ENCODE results near the gene JPT1. TPM values are rescaled to one million over a fixed set of nuclear protein-coding genes. Genes with fewer than 3 reads are reported as not detected.

Gene JPT1
- total RNA-seq, 1 experiment from 2014 or later, result 340 TPM

DNA sequence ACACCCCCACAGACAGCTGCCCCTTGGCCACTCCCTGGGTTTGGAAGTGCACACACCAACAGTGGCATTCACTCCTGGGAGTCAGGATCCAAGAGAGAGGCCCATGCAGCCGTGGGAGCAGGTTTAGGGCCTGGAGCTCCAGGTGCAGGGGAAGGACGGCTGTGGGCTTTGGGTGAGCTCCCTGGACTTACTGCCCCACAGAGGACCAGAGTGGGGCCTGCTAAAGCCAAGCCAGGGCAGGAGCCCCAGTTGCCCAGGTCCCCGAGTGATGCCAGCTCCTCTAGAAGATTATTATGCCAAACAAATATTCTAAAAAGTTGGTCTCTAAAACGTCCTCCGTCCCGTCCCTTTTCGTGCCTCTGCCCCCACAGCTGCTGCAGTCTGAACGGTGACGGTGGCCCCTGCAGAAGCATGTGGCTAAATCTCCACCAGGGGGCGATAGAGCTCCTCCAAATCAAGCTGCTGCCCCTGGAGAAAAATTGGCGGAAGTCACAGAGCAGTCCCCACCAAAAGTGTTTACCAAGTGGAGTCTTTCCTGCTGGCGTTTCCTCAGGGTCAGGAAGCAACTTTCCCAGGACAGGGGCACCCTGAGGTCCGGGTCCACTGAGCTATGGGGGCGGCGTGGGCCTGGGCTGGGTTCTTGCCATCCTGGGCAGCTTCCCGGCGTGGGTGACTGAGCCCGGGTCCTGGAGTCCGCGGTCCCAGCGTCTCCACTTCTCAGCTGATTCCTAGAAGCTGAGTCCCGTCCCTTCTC lies 40.3 kb downstream of the JPT1 start:
- H3K27ac ChIP-seq, result peak overlapping the region; percentile 30
- no peaks in the 10 kb centered on the region for H3K9me3 ChIP-seq (replicated peaks)
- peaks cover 23% of the 10 kb centered on the region for H3K4me1 ChIP-seq (replicated peaks)
- peak; percentile 94 to 96 for DNase-seq (ENCODE audit: low read depth in 1 of 2, low spot score in 2 of 2)
- H3K36me3 ChIP-seq, result peaks cover 39% of the 10 kb centered on the region
- no peaks in the 10 kb centered on the region for H3K27me3 ChIP-seq (replicated peaks)
- peak overlapping the region; percentile 37 for H3K4me3 ChIP-seq

DNA sequence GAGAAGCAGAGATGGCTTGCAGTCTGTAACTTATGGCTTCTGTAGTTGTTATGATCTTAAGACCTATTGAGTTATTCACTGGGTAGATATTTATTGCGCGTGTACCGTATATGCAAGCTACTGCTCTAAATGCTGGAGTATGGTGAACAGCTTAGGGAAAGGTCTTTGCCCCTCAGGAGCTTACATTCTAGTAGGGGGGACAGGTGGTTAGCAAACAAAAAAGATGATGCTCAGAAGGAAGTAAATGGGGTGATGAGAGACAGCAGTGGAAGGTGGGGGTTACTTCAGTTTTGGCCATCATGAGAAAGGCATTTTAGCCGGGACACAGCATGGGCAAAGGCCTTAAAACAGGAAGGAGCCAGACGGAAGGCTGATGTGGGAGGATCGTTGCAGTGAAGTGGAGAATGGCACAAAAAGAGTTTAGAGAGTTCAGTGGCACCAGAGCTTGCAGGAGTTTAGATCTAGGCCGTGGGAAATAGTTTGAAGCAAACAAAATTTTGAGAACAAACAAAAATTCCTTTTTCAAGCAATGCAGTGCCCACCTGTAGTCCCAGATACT lies 42.5 kb downstream of the JPT1 start:
- Histone ChIP-seq H3K4me3 (no peak overlapping the region), H3K4me1 (replicated peaks) (peaks cover 28% of the 10 kb centered on the region)
- DNase-seq (ENCODE audit: low read depth in 1 of 2, low spot score in 2 of 2), result no peak

DNA sequence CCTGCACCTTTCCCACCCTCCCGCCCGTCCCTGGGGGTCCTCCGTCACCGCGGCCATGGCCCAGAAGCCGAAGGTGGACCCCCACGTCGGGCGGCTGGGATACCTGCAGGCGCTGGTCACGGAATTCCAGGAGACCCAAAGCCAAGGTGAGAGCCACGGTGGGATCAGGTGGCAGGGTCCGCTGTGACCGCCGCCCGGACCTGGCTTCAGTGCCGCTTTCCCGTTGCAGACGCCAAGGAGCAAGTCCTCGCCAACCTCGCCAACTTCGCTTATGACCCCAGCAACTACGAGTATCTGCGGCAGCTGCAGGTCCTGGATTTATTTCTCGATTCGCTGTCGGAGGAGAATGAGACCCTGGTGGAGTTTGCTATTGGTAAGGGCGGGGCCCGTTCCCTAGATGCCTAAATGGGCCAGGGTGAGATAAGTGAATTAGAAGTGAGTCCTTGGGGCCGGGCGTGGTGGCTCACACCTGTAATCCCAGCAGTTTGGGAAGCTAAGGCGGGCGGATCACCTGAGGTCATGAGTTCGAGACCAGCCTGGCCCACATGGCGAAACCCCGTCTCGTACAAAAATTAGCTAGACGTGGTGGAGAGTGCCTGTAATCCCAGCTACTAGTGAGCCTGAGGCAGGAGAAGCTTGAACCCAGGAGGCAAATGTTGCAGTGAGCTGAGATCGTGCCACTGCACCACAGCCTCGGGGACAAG lies 43.9 kb downstream of the JPT1 start:
- H3K9me3 ChIP-seq (replicated peaks), result no peaks in the 10 kb centered on the region
- H3K4me1 ChIP-seq (replicated peaks), result peaks cover 41% of the 10 kb centered on the region
- peaks cover 15% of the 10 kb centered on the region for H3K36me3 ChIP-seq
- no peak for DNase-seq (ENCODE audit: low read depth in 1 of 2, low spot score in 2 of 2)
- no peak overlapping the region for H3K27ac ChIP-seq
- peak overlapping the region; percentile 50 for H3K4me3 ChIP-seq
- no peaks in the 10 kb centered on the region for H3K27me3 ChIP-seq (replicated peaks)

More for the DNA sequence above, 42.5 kb downstream of the JPT1 start:
- Histone ChIP-seq H3K27ac (no peak overlapping the region), H3K9me3 (replicated peaks) (no peaks in the 10 kb centered on the region), H3K36me3 (peaks cover 28% of the 10 kb centered on the region), H3K27me3 (replicated peaks) (no peaks in the 10 kb centered on the region)

DNA sequence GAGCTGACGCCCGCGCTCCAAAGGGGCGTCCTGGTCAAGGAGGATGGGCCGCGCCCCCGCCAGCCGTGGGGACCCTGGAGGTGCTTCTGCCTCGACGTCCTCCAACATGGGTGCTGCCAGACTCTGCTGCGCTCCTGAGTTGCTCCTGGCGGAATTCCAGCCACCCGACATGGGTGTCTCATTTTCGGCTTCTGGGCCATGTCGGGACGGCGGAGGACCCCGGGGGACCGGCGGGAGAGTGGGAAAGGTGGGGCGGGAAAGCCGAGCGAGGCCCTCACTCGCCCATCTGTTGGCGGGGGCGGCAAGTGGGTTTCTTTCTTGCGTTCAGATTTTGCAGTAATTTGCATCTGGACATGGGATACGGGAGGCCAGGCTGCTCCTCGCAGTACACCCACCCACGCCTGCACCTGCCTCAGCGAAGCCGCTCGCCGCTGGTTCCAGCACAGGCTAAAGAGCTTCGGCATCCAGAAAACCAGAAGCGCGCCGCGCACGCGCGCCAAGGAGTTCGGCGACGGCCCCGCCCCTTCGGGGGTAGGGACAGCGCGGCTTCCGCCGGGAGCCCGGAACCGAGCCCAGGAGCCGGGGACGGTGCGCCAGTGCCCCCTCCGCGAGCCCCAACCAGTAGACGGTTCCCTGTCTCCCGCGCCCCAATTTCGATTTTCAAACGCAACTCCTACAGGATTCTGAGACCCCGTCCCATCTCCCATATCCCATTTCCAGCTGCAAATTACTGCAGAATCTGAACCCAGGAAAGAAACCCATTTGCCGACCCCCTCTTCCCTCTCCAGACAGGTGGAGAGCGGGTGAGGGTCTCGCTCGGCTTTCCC lies 44.7 kb downstream of the JPT1 start, which contains the start of gene ARMC7:
Gene ARMC7 (plus strand): TSS at position 563 of the 827 bp plus-strand sequence. CDS start 320 bp downstream, outside the sequence.
- peak within 1 kb of the TSS; percentile 50 for H3K4me3 ChIP-seq
- no peaks in the 10 kb centered on the region for H3K9me3 ChIP-seq (replicated peaks)
- peak; percentile 84 to 93 for DNase-seq (ENCODE audit: low read depth in 1 of 2, low spot score in 2 of 2)
- no peak within 1 kb of the TSS for H3K27ac ChIP-seq
- peaks cover 39% of the 10 kb centered on the region for H3K4me1 ChIP-seq (replicated peaks)
- no peaks in the 10 kb centered on the region for H3K27me3 ChIP-seq (replicated peaks)
- H3K36me3 ChIP-seq, result peaks cover 7% of the 10 kb centered on the region; the same call in 1 of the 2 replicates

DNA sequence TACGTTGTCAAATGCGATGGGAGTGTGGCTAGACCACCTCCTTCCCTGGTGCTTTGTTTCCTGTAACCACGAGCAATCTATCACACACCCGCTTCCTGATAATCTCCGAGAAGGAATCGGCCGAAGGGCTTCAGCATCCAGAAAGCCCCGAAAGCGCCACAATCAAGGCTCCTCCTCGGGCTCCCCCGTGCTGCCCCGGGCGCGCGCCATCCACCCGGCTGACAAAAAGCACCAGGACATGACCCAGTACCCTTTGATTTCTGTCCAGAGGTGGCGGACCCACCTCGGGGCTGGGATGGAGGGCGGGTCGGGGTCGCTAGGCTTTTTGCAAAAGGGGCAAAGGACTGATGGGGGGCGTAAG lies 45.3 kb downstream of the JPT1 start:
- Histone ChIP-seq H3K36me3 (0 out of 2 replicates have a peak, but pooled peaks cover 3% of the 10 kb centered on the region), H3K4me1 (replicated peaks) (peaks cover 34% of the 10 kb centered on the region), H3K27ac (no peak overlapping the region), H3K27me3 (replicated peaks) (no peaks in the 10 kb centered on the region), H3K4me3 (peak overlapping the region; percentile 50), H3K9me3 (replicated peaks) (no peaks in the 10 kb centered on the region)
- DNase-seq (ENCODE audit: low read depth in 1 of 2, low spot score in 2 of 2), result no peak

DNA sequence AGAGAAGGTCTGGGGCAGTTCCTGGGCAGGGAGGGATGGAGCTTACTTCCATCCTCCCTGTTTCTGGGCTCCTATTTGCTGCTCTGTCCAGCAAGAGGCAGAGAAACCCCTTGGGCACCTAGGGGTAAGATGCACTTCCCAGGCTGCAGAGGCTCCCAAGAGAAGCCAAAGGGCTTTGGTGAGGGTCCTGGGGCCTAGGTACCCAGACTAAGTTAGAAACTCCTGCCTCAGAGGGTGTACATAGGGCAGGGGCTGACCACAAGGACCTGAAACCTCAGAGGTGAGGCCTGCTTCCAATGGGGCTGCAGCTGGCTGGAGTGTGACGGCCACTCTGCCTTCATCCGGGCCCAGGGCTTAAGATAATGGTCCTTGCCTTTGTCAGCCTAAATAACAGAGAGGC lies 46.1 kb downstream of the JPT1 start:
- Histone ChIP-seq H3K36me3 (no peaks in the 10 kb centered on the region), H3K27me3 (replicated peaks) (no peaks in the 10 kb centered on the region), H3K9me3 (replicated peaks) (no peaks in the 10 kb centered on the region), H3K27ac (no peak overlapping the region), H3K4me3 (no peak overlapping the region), H3K4me1 (replicated peaks) (peaks cover 30% of the 10 kb centered on the region)
- DNase-seq (ENCODE audit: low read depth in 1 of 2, low spot score in 2 of 2), result no peak

DNA sequence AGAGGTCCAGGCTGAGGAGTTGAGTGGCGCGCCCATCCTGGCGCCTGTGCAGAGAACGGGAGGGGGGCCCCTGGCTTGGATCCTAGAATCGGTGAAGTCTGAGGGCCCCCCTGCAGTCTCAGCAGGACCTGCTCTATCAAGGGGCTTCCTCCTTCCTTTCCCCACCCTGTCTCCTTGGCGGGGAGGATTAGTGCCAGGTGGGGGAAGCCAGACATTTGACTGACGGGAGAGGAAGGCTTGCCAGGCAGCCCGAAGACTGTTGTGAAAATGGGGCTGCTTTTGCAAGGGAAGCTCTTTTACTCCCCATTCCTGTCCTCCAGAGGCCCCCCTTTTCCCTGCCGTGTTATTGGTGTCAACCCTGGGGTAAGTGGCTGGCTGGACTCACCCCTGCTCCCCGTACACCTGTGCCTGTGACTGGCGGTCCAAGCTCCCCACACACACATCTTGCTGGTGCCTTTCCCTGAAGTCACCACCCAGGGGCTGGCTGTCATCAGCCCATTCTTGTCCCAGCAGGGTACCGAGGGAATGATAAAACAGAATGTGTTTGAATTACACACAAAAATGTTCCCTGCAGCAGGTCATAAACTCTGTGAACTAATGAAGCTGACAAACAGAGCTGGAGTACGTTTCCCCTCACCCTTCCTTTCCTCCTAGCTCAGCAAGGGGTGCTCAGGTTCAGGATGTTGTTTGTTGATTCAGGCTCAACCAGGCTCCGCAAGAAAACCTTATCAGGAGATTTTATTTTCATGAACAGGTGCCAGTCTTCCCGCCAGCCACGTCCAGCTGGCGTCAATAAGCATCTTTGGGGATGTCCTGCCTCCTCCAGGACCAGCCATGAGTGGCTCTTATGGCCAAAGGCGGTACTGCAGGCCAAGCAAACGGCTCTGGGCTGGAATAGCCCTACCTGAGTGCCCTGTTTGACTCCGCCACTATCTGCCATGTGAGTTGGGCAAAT lies 48.9 kb downstream of the JPT1 start:
- DNase-seq (ENCODE audit: low read depth in 1 of 2, low spot score in 2 of 2), result no peak
- H3K27me3 ChIP-seq (replicated peaks), result no peaks in the 10 kb centered on the region
- no peaks in the 10 kb centered on the region for H3K9me3 ChIP-seq (replicated peaks)
- no peak overlapping the region for H3K4me3 ChIP-seq
- H3K27ac ChIP-seq, result no peak overlapping the region
- no peaks in the 10 kb centered on the region for H3K36me3 ChIP-seq
- H3K4me1 ChIP-seq (replicated peaks), result peaks cover 27% of the 10 kb centered on the region

DNA sequence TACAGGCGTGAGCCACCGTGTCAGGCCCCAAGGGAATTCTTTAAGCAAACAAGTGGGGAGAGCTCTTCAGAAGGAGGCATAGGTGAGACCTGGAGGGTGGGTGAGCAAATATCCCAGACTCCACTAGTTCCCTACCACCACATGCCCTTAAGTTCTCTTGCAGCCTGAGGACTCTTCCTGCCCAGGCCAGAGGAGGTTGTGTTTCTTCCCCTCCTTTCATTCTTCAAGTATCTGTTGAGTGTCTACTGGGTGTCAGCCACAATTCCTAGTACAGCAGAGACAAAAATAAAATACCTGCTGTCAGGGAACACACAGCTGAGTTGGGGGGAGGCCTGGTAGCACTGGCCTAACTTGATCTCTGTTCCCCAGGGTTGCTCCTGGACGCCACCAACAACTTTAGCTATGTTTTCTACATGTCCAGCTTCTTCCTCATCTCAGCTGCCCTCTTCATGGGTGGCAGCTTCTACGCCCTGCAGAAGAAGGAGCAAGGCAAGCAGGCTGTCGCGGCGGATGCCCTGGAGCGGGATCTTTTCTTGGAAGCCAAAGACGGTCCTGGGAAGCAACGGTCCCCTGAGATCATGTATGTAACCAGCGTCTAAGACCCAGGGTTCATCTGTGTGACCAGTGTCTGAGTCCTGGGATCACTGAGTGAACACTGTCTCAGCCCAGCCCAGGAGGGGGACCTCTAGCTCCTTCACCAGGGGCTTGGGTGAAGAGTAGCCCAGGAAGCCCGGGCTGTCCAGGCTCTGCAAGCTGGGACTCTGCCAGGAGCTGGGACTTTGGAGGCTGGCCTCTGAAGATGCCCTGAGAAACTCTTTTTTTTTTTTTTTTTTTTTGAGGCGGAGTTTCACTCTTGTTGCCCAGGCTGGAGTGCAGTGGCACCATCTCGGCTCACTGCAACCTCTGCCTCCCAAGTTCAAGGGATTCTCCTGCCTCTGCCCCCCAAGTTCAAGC lies 50.4 kb downstream of the JPT1 start:
- H3K4me3 ChIP-seq, result no peak overlapping the region
- no peak for DNase-seq (ENCODE audit: low read depth in 1 of 2, low spot score in 2 of 2)
- H3K36me3 ChIP-seq, result no peaks in the 10 kb centered on the region
- H3K9me3 ChIP-seq (replicated peaks), result no peaks in the 10 kb centered on the region
- no peak overlapping the region for H3K27ac ChIP-seq
- no peaks in the 10 kb centered on the region for H3K27me3 ChIP-seq (replicated peaks)
- H3K4me1 ChIP-seq (replicated peaks), result peaks cover 18% of the 10 kb centered on the region

DNA sequence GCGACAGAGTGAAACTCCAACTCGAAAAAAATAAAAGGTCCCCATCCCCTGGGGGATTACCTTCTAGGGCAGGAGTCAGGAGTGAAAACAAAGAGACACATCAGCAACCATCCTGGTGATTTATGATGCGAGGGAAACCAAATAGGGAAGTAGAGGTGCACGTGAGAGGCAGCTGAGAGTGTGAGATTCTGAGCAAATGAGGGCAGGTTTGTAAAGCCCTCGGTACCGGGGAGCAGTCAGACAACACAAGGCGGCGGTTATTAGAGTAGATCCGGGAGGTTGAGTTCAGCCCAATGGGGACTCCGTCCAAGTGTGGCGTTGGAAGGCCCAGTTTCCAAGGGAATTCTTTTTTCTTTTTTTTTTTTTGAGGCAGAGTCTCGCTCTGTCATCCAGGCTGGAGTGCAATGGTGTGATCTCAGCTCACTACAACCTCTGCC lies 51.9 kb downstream of the JPT1 start:
- no peak overlapping the region for H3K27ac ChIP-seq
- no peak for DNase-seq (ENCODE audit: low read depth in 1 of 2, low spot score in 2 of 2)
- H3K4me1 ChIP-seq (replicated peaks), result peaks cover 18% of the 10 kb centered on the region
- H3K36me3 ChIP-seq, result no peaks in the 10 kb centered on the region
- no peak overlapping the region for H3K4me3 ChIP-seq
- no peaks in the 10 kb centered on the region for H3K9me3 ChIP-seq (replicated peaks)
- no peaks in the 10 kb centered on the region for H3K27me3 ChIP-seq (replicated peaks)

DNA sequence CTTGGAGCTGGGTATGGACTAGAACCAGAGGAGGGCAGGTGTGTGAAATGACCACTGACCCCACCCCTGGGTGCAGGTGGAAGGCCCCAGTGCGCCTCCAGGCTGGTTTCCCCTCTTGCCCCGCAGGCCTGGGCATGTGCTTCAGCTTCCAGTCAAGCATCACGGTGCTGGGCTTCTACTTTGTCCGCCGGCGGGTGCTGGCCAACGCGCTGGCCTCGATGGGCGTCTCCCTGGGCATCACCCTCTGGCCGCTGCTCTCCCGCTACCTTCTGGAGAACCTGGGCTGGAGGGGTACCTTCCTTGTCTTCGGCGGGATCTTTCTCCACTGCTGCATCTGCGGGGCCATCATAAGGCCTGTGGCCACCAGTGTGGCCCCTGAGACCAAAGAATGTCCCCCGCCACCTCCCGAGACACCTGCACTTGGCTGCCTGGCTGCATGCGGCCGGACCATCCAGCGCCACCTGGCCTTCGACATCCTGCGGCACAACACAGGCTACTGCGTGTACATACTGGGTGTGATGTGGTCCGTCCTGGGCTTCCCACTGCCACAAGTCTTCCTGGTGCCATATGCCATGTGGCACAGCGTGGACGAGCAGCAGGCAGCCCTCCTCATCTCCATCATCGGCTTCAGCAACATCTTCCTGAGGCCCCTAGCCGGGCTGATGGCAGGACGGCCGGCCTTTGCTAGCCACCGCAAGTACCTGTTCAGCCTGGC lies 54.3 kb downstream of the JPT1 start:
- Histone ChIP-seq H3K9me3 (replicated peaks) (no peaks in the 10 kb centered on the region), H3K27ac (no peak overlapping the region)

DNA sequence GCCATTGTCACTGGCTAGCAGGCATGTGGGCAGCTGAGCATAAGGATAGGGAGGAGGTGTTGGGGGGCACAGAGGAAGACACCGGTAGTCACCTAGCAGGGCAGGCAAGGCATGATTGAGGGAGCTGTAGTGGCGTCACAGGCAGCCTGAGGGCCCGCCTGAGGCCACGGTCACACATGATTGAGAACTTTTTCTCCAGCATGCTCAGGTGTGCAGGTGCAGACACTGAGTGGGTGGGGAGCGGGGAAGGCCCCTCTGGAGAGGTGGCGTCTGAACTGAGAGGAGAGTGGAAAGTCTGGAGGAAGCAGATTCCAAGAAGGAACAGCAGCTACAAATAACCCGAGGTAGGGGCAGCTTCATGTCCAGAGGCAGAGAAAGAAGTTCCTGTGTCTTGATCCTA lies 55.5 kb downstream of the JPT1 start:
- H3K27ac ChIP-seq, result no peak overlapping the region
- peaks cover 11% of the 10 kb centered on the region for H3K4me1 ChIP-seq (replicated peaks)
- H3K27me3 ChIP-seq (replicated peaks), result no peaks in the 10 kb centered on the region
- DNase-seq (ENCODE audit: low read depth in 1 of 2, low spot score in 2 of 2), result no peak
- H3K36me3 ChIP-seq, result no peaks in the 10 kb centered on the region
- no peaks in the 10 kb centered on the region for H3K9me3 ChIP-seq (replicated peaks)
- H3K4me3 ChIP-seq, result no peak overlapping the region

More for the DNA sequence above, 54.3 kb downstream of the JPT1 start:
- Histone ChIP-seq H3K4me1 (replicated peaks) (peaks cover 11% of the 10 kb centered on the region), H3K27me3 (replicated peaks) (no peaks in the 10 kb centered on the region), H3K36me3 (no peaks in the 10 kb centered on the region), H3K4me3 (no peak overlapping the region)
- DNase-seq (ENCODE audit: low read depth in 1 of 2, low spot score in 2 of 2), result no peak

Data from SJSA1 (cell line).